Upper lobe of right lung (tissue), 1 donor: ENCODE data around the gene GOLGA8B. TPM values are rescaled to one million over a fixed set of nuclear protein-coding genes. Genes with fewer than 3 reads are reported as not detected.

Source experiments
- ATAC-seq: fragments of 200-7000 bp; cut with Tn5 transposase; one replicate; pipeline ENCODE4 v1.9.1; 2020; ENCODE audit warnings: mild to moderate bottlenecking, moderate library complexity
- DNase-seq: peaks from one replicate; pipeline ENCODE4 v3.0.0-alpha.2; 2020
- H3K27ac ChIP-seq: fragments of 200-600 bp; one replicate; pipeline ENCODE4 v1.8.0; 2022
- H3K27me3 ChIP-seq: fragments of 200-600 bp; one replicate; pipeline ENCODE4 v1.8.0; 2022; ENCODE audit warnings: mild to moderate bottlenecking
- H3K36me3 ChIP-seq: fragments of 200-600 bp; one replicate; pipeline ENCODE4 v1.8.0; 2022
- H3K4me1 ChIP-seq: fragments of 200-600 bp; one replicate; pipeline ENCODE4 v1.8.0; 2022
- H3K4me3 ChIP-seq: fragments of 200-600 bp; one replicate; pipeline ENCODE4 v1.8.0; 2022; ENCODE audit warnings: mild to moderate bottlenecking
- H3K9me3 ChIP-seq: fragments of 200-600 bp; one replicate; pipeline ENCODE4 v1.8.0; 2022
- intact Hi-C: fragments of 100-400 bp; cut with DNase I; formaldehyde crosslinking; loops from one replicate; pipeline ENCODE4 v1.11.0; 2022
- total RNA-seq: library from RNA; stranded (reverse); fragmentation: NEBNext Ultra II Directional; extraction: Animal tissue kit (Norgen Biotek cat#: 25700); gene quantifications from one replicate; pipeline ENCODE4 v1.2.1, GENCODE V29; 2021
- TF ChIP-seq, protein P1 (sequence below): fragments of 200-600 bp; IDR thresholded peaks from one replicate; pipeline ENCODE4 v1.8.0; 2022; ENCODE audit warnings: antibody characterized with exemption
- donor health status: DM: no; HTN: yes; CAD: no; lungs with severe emphysema.

The GOLGA8B gene
- total RNA-seq, 1 donor from 2014 or later = 56.0 TPM

DNA sequence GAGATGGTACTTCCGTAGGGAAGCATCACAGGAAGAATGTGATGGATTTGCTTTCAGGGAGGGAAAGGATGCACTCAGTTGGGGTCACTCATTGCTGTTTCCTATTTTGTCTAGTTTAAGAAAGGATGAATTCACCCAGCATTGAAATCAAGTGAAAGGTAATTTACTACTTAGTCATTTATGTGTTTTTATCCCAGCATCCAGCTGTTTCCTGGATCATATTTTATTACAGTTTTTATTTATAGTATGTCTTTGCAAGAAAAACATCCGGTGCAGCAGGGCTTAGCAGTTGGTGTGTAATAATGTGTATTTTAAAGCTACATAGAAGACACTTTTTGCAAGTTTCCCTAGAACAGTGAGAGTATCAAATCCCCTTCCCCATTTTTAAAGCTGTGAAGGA is 37.4 kb upstream of the GOLGA8B start:
- intact Hi-C loops = no loop called here
- peaks cover 5% of the 10 kb centered on the region for H3K27me3 ChIP-seq
- ATAC-seq = no peak
- H3K9me3 ChIP-seq = no peaks in the 10 kb centered on the region
- no peak overlapping the region for H3K27ac ChIP-seq
- no peaks in the 10 kb centered on the region for H3K36me3 ChIP-seq
- TF ChIP-seq, protein P1, sequence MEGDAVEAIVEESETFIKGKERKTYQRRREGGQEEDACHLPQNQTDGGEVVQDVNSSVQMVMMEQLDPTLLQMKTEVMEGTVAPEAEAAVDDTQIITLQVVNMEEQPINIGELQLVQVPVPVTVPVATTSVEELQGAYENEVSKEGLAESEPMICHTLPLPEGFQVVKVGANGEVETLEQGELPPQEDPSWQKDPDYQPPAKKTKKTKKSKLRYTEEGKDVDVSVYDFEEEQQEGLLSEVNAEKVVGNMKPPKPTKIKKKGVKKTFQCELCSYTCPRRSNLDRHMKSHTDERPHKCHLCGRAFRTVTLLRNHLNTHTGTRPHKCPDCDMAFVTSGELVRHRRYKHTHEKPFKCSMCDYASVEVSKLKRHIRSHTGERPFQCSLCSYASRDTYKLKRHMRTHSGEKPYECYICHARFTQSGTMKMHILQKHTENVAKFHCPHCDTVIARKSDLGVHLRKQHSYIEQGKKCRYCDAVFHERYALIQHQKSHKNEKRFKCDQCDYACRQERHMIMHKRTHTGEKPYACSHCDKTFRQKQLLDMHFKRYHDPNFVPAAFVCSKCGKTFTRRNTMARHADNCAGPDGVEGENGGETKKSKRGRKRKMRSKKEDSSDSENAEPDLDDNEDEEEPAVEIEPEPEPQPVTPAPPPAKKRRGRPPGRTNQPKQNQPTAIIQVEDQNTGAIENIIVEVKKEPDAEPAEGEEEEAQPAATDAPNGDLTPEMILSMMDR = no peak
- DNase-seq = no peak
- no peaks in the 10 kb centered on the region for H3K4me1 ChIP-seq
- H3K4me3 ChIP-seq = no peak overlapping the region

GRCh38 chr15:34620142-34620541 is 36.7 kb upstream of the GOLGA8B start:
- Histone ChIP-seq H3K27ac (no peak overlapping the region), H3K4me1 (no peaks in the 10 kb centered on the region), H3K4me3 (no peak overlapping the region), H3K27me3 (peaks cover 5% of the 10 kb centered on the region), H3K36me3 (no peaks in the 10 kb centered on the region), H3K9me3 (no peaks in the 10 kb centered on the region)
- intact Hi-C loops = no loop called here
- no peak for DNase-seq
- no peak for ATAC-seq
- TF ChIP-seq, protein P1 = no peak

- intact Hi-C loops = no loop called here
- TF ChIP-seq, protein P1 = no peak
These were observed 35.7 kb upstream of the GOLGA8B start for GRCh38 chr15:34619151-34619550.

GRCh38 chr15:34618073-34618472 is 34.6 kb upstream of the GOLGA8B start:
- intact Hi-C loops = no loop called here
- no peak overlapping the region for H3K4me3 ChIP-seq
- ATAC-seq = no peak

More at GRCh38 chr15:34619151-34619550, 35.7 kb upstream of the GOLGA8B start:
- Histone ChIP-seq H3K27ac (no peak overlapping the region), H3K4me3 (no peak overlapping the region), H3K36me3 (no peaks in the 10 kb centered on the region), H3K9me3 (no peaks in the 10 kb centered on the region), H3K27me3 (peaks cover 5% of the 10 kb centered on the region), H3K4me1 (no peaks in the 10 kb centered on the region)
- DNase-seq = no peak
- ATAC-seq = no peak

GRCh38 chr15:34616613-34617012 is 33.2 kb upstream of the GOLGA8B start:
- Histone ChIP-seq H3K4me3 (no peak overlapping the region), H3K27ac (no peak overlapping the region), H3K4me1 (no peaks in the 10 kb centered on the region), H3K36me3 (no peaks in the 10 kb centered on the region), H3K27me3 (peaks cover 5% of the 10 kb centered on the region), H3K9me3 (no peaks in the 10 kb centered on the region)
- intact Hi-C loops = no loop called here
- TF ChIP-seq, protein P1 = no peak
- ATAC-seq (no peak), DNase-seq (no peak)

More at GRCh38 chr15:34618073-34618472, 34.6 kb upstream of the GOLGA8B start:
- Histone ChIP-seq H3K4me1 (no peaks in the 10 kb centered on the region), H3K27ac (no peak overlapping the region), H3K36me3 (no peaks in the 10 kb centered on the region), H3K9me3 (no peaks in the 10 kb centered on the region), H3K27me3 (peaks cover 5% of the 10 kb centered on the region)
- DNase-seq = no peak
- TF ChIP-seq, protein P1 = no peak

DNA sequence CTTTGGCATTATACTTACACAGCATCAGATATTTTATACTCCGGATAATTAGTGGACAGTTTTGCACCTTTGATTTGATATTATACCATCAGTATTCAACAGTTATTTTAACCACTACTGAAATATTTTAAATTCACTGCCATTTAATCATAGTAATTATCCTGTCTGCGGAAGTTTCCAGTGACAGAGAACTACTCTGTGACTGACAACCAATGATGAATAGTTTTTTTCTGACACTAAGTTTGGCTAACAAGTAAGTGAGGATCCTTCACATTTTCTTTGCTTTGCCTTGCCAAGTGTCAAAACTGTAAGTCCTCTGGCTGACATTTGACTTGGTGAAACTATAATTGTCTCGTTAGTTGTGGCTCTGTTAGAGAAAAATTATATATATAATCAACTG is 30.5 kb upstream of the GOLGA8B start:
- H3K9me3 ChIP-seq = no peaks in the 10 kb centered on the region
- H3K4me3 ChIP-seq = no peak overlapping the region
- DNase-seq (no peak), ATAC-seq (no peak)
- intact Hi-C loops = no loop called here
- H3K36me3 ChIP-seq = no peaks in the 10 kb centered on the region
- H3K27me3 ChIP-seq = no peaks in the 10 kb centered on the region
- H3K4me1 ChIP-seq = no peaks in the 10 kb centered on the region
- TF ChIP-seq, protein P1 = no peak
- H3K27ac ChIP-seq = no peak overlapping the region
